Right lobe of liver (tissue), 6 donors: ENCODE results near the gene CENATAC. TPM values are rescaled to one million over a fixed set of nuclear protein-coding genes. Genes with fewer than 3 reads are reported as not detected.

ENCODE experiments used
- ATAC-seq, 4 donors: fragments of 200-7000 bp; cut with Tn5 transposase; one replicate each; pipeline ENCODE4 v1.9.1; 2020; ENCODE audit warnings: mild to moderate bottlenecking in 4 of 4, moderate library complexity in 4 of 4
- DNase-seq, 3 donors: peaks; one replicate each; pipeline ENCODE4 v3.0.0-alpha.2; 2020
- H3K27ac ChIP-seq, 3 donors: fragments of 200-600 bp; one replicate each; pipeline ENCODE4 v1.8.0; 2022
- H3K27me3 ChIP-seq, 2 donors: fragments of 200-600 bp; one replicate each; pipeline ENCODE4 v1.8.0; 2022
- H3K36me3 ChIP-seq, 4 donors: fragments of 200-600 bp; sonication (generic) in 1 of 4; one replicate each; pipeline versions ENCODE4 v1.5.1 to v1.8.0; 2017 to 2022; ENCODE audit warnings: control low read depth in 1 of 4
- H3K4me1 ChIP-seq, 4 donors: fragments of 200-600 bp; sonication (generic) in 1 of 4; one replicate each; pipeline versions ENCODE4 v1.5.1 to v1.8.0; 2017 to 2022; ENCODE audit warnings: control low read depth in 1 of 4
- H3K4me3 ChIP-seq, 3 donors: fragments of 200-600 bp; one replicate each; pipeline ENCODE4 v1.8.0; 2022
- H3K9me3 ChIP-seq, 4 donors: fragments of 200-600 bp; sonication (generic) in 1 of 4; one replicate each; pipeline versions ENCODE4 v1.5.1 to v1.8.0; 2017 to 2022; ENCODE audit warnings: control low read depth in 1 of 4
- POLR2A ChIP-seq: fragments of 450-650 bp; IDR thresholded peaks from one replicate; pipeline ENCODE4 v1.6.1; 2017; ENCODE audit warnings: antibody characterized with exemption, mild to moderate bottlenecking
- WGBS: methylation state at CpG from one replicate; pipeline ENCODE4 v1.1.6; 2018; ENCODE audit warnings: low coverage, low lambda C conversion rate; ENCODE audit not compliant: insufficient coverage; ENCODE audit errors: missing lambda C conversion rate; 5-methylcytosine and 5-hydroxymethylcytosine counted together
- intact Hi-C, 2 donors: fragments of 100-400 bp; cut with DNase I; formaldehyde crosslinking; loops; one replicate each; pipeline versions ENCODE4 v1.11.2 to v1.14.1; 2022
- microRNA-seq, 2 donors: library from miRNA; unstranded; fragments of <30 nt; microRNA quantifications; one replicate each; pipeline ENCODE4, GENCODE V29; 2019 to 2020
- small RNA-seq, 2 experiments: library from RNA; depleted of rRNA; stranded (forward); fragments of <200 nt; gene quantifications; one replicate each; pipeline ENCODE3, GENCODE V24; 2016
- total RNA-seq, 6 experiments: library from RNA; depleted of rRNA in 2 of 6; stranded (reverse); fragments of >200 nt in 2 of 6; fragmentation: NEBNext Ultra II Directional in 3 of 6; extraction: Animal tissue kit (Norgen Biotek cat#: 25700) in 3 of 6; gene quantifications; one replicate each; pipeline versions ENCODE4 v1.1.0 to v1.2.4, GENCODE V29; 2016 to 2023
- TF ChIP-seq, protein P1 (sequence below), 4 donors: fragments of 200-600 bp in 3 of 4; fragments of 450-650 bp in 1 of 4; IDR thresholded peaks; one replicate each; pipeline versions ENCODE4 v1.5.1 to v1.8.0; 2016 to 2022; ENCODE audit warnings: antibody characterized with exemption in 4 of 4, mild to moderate bottlenecking in 2 of 4
- donor health status: DM: no; HTN: yes; CAD: no.
- donor health status: DM: no; HTN: no; CAD: no.
- donor health status: DM: no; HTN: no; CAD: no.
- donor health status: DM: no; HTN: yes; CAD: no.
- donor health status: DM: no; HTN: yes; CAD: no.

The CENATAC gene
- total RNA-seq, 6 experiments from 2014 or later, result 11.5 to 16.7 (median 13.0) TPM

DNA sequence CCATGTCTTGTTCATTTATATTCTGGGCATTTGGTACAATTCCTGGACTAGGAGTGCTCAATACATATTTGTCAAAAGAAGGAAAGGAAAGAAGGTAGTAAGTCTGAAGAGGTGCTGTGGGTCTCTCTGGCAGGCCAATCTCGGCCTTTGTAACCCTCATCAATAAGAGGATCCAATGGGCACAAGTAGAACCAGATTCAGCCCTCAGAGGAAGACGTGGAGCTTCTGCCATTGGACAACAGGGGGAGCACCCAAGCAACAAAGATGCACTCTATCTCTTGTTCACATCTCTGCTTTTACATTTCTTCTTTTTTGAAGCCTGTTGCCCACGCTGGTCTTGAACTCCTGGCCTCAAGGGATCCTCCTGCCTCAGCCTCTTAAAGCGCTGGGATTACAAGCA is 67.4 kb downstream of the CENATAC start:
- DNase-seq (no peak), ATAC-seq (no peak)
- H3K9me3 ChIP-seq, result no peaks in the 10 kb centered on the region
- peaks cover 0 to 22% (median 0%) of the 10 kb centered on the region in 4 donors for H3K4me1 ChIP-seq
- intact Hi-C loops, result no loop called here
- WGBS, result 66% methylated on average over 4 of the region's 4 CpGs
- no peak overlapping the region for H3K4me3 ChIP-seq
- H3K36me3 ChIP-seq, result peaks cover 0 to 5% (median 0%) of the 10 kb centered on the region in 4 donors
- H3K27ac ChIP-seq, result no peak overlapping the region
- H3K27me3 ChIP-seq, result no peaks in the 10 kb centered on the region
- TF ChIP-seq, protein P1, sequence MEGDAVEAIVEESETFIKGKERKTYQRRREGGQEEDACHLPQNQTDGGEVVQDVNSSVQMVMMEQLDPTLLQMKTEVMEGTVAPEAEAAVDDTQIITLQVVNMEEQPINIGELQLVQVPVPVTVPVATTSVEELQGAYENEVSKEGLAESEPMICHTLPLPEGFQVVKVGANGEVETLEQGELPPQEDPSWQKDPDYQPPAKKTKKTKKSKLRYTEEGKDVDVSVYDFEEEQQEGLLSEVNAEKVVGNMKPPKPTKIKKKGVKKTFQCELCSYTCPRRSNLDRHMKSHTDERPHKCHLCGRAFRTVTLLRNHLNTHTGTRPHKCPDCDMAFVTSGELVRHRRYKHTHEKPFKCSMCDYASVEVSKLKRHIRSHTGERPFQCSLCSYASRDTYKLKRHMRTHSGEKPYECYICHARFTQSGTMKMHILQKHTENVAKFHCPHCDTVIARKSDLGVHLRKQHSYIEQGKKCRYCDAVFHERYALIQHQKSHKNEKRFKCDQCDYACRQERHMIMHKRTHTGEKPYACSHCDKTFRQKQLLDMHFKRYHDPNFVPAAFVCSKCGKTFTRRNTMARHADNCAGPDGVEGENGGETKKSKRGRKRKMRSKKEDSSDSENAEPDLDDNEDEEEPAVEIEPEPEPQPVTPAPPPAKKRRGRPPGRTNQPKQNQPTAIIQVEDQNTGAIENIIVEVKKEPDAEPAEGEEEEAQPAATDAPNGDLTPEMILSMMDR (IDR thresholded peaks at IDR 0.05), result peak in 3 of 4 donors; percentile 27 to 40 (median 32)
- no peak for TF ChIP-seq POLR2A

Small RNA genes within 50 kb of the gene (microRNA-seq; reads per million reads assigned to microRNA genes)
- 0 reads per million in 2 donors for gene MIR3656

Small RNA genes within 50 kb of the gene (small RNA-seq; reads per million reads assigned to genes)
- gene AP003392.2 (0 reads per million in 2 experiments), gene RF00017 (0 reads per million in 2 experiments), gene RF00019 (0 reads per million in 2 experiments)

Other genes starting within 250 kb of the CENATAC start
- 10 to 100 TPM; 37.9 to 46.1 (median 43.3) TPM for gene DDX6, start 207.0 kb upstream of the CENATAC start, total RNA-seq
- gene CXCR5, start 114.2 kb upstream of the CENATAC start, total RNA-seq, result under 1 TPM in 2 of 6 experiments, not detected in 4; 0.07 TPM
- 10 to 100 TPM; 10.2 to 22.5 (median 19.8) TPM for gene BCL9L, start 72.2 kb upstream of the CENATAC start, total RNA-seq
- gene UPK2, start 41.8 kb upstream of the CENATAC start, total RNA-seq, result not detected
- not detected for gene FOXR1, start 26.4 kb upstream of the CENATAC start, total RNA-seq
- 100 to 1,000 TPM; 326 to 822 (median 376) TPM for gene RPS25, start 20.2 kb downstream of the CENATAC start, total RNA-seq
- 10 to 100 TPM; 17.2 to 46.3 (median 33.4) TPM for gene TRAPPC4, start 20.6 kb downstream of the CENATAC start, total RNA-seq
- 100 to 1,000 TPM in 4 of 6 experiments, 10 to 100 TPM in 2; 78.5 to 177 (median 147) TPM for gene SLC37A4, start 32.7 kb downstream of the CENATAC start, total RNA-seq
- gene HYOU1, start 59.1 kb downstream of the CENATAC start, total RNA-seq, result 100 to 1,000 TPM; 107 to 202 (median 171) TPM
- 10 to 100 TPM in 4 of 6 experiments, 1 to 10 TPM in 2; 8.5 to 18.3 (median 11.3) TPM for gene VPS11, start 69.7 kb downstream of the CENATAC start, total RNA-seq
- 10 to 100 TPM; 11.3 to 35.3 (median 14.6) TPM for gene HMBS, start 86.7 kb downstream of the CENATAC start, total RNA-seq
- 10 to 100 TPM; 29.8 to 55.5 (median 41.6) TPM for gene DPAGT1, start 103.7 kb downstream of the CENATAC start, total RNA-seq
- 1 to 10 TPM; 5.4 to 9.7 (median 6.5) TPM for gene C2CD2L, start 109.2 kb downstream of the CENATAC start, total RNA-seq
- gene HINFP, start 123.4 kb downstream of the CENATAC start, total RNA-seq, result 10 to 100 TPM in 4 of 6 experiments, 1 to 10 TPM in 2; 6.4 to 13.6 (median 10.7) TPM
- gene ABCG4, start 150.9 kb downstream of the CENATAC start, total RNA-seq, result under 1 TPM in 4 of 6 experiments, not detected in 2; 0.04 to 0.22 (median 0.09) TPM
- gene NLRX1, start 170.6 kb downstream of the CENATAC start, total RNA-seq, result 10 to 100 TPM in 4 of 6 experiments, 1 to 10 TPM in 2; 8.1 to 13.2 (median 10.9) TPM
- under 1 TPM in 1 of 6 experiments, not detected in 5; 0.32 TPM for gene NHERF4, start 187.3 kb downstream of the CENATAC start, total RNA-seq
- 1 to 10 TPM; 3.1 to 7.1 (median 4.6) TPM for gene CBL, start 208.2 kb downstream of the CENATAC start, total RNA-seq